ENCODE measurements around the gene EP400. TPM values are rescaled to one million over a fixed set of nuclear protein-coding genes. Genes with fewer than 3 reads are reported as not detected.

The EP400 gene
- total RNA-seq, 2 donors from 2014 or later, result 10.5 to 15.5 TPM

DNA sequence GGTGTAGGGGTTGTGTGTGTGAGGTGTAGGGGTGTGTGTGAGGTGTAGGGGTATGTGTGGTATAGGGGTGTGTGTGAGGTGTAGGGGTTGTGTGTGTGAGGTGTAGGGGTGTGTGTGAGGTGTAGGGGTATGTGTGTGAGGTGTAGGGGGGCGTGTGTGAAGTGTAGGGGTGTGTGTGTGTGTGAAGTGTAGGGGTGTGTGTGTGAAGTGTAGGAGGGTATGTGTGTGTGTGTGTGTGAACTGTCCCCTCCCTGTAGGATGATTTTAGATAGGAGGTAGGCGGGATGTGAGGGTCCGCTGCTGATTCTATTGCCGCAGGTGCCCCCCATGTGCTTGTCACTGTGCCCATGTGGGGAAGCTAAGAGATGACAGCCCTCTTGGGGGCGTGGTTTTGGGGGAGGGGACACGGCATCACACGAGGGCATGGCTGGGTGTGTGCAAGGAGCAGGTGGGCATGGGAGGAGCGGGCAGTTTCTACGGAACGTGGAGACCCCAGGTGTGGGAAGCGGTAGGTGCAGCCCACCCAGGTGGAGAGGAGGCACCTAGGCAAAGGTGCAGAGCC is 105.9 kb downstream of the EP400 start:
- H3K27me3 ChIP-seq, result no peaks in the 10 kb centered on the region
- peaks cover 67% of the 10 kb centered on the region for H3K36me3 ChIP-seq
- H3K9me3 ChIP-seq, result no peaks in the 10 kb centered on the region
- H3K4me3 ChIP-seq, result no peak overlapping the region
- no peak overlapping the region for H3K27ac ChIP-seq
- TF ChIP-seq, protein P1, sequence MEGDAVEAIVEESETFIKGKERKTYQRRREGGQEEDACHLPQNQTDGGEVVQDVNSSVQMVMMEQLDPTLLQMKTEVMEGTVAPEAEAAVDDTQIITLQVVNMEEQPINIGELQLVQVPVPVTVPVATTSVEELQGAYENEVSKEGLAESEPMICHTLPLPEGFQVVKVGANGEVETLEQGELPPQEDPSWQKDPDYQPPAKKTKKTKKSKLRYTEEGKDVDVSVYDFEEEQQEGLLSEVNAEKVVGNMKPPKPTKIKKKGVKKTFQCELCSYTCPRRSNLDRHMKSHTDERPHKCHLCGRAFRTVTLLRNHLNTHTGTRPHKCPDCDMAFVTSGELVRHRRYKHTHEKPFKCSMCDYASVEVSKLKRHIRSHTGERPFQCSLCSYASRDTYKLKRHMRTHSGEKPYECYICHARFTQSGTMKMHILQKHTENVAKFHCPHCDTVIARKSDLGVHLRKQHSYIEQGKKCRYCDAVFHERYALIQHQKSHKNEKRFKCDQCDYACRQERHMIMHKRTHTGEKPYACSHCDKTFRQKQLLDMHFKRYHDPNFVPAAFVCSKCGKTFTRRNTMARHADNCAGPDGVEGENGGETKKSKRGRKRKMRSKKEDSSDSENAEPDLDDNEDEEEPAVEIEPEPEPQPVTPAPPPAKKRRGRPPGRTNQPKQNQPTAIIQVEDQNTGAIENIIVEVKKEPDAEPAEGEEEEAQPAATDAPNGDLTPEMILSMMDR (IDR thresholded peaks at IDR 0.05), result no peak
- no peaks in the 10 kb centered on the region for H3K4me1 ChIP-seq
- no peak for DNase-seq (ENCODE audit: low spot score)

DNA sequence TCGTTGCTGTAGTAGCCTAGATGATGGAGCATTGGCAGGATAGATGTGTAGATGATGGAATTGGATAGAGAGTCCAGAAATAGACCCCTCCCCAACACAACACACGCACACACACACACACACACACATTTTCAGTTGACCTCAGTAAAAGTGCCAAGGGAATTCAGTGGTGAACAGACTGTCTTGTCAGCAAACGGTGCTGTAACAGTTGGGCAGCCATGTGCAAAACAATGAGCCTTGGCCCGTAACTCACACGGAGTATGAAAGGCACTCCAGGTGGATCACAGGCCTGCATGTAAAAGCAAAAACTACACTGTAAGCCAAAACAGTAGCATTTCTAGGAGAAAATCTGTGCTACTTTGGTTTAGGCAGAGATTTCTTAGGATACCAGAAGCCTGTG is 106.6 kb downstream of the EP400 start:
- H3K9me3 ChIP-seq, result no peaks in the 10 kb centered on the region
- DNase-seq (ENCODE audit: low spot score), result no peak
- peaks cover 60% of the 10 kb centered on the region for H3K36me3 ChIP-seq
- H3K27ac ChIP-seq, result no peak overlapping the region
- no peaks in the 10 kb centered on the region for H3K4me1 ChIP-seq
- TF ChIP-seq, protein P1 (IDR thresholded peaks at IDR 0.05), result no peak
- H3K4me3 ChIP-seq, result no peak overlapping the region
- H3K27me3 ChIP-seq, result no peaks in the 10 kb centered on the region

GRCh38 chr12:132056951-132057350 is 107.2 kb downstream of the EP400 start:
- TF ChIP-seq, protein P1 (IDR thresholded peaks at IDR 0.05), result no peak
- H3K9me3 ChIP-seq, result no peaks in the 10 kb centered on the region
- no peaks in the 10 kb centered on the region for H3K27me3 ChIP-seq
- no peak for DNase-seq (ENCODE audit: low spot score)
- H3K36me3 ChIP-seq, result peaks cover 55% of the 10 kb centered on the region
- no peak overlapping the region for H3K4me3 ChIP-seq
- H3K27ac ChIP-seq, result no peak overlapping the region
- no peaks in the 10 kb centered on the region for H3K4me1 ChIP-seq

GRCh38 chr12:132057691-132058090 is 107.9 kb downstream of the EP400 start:
- H3K4me3 ChIP-seq, result no peak overlapping the region
- no peak overlapping the region for H3K27ac ChIP-seq
- H3K27me3 ChIP-seq, result no peaks in the 10 kb centered on the region
- DNase-seq (ENCODE audit: low spot score), result no peak
- no peaks in the 10 kb centered on the region for H3K4me1 ChIP-seq
- TF ChIP-seq, protein P1 (IDR thresholded peaks at IDR 0.05), result no peak
- peaks cover 57% of the 10 kb centered on the region for H3K36me3 ChIP-seq
- no peaks in the 10 kb centered on the region for H3K9me3 ChIP-seq

GRCh38 chr12:132061197-132061596 is 111.5 kb downstream of the EP400 start:
- no peaks in the 10 kb centered on the region for H3K27me3 ChIP-seq
- peaks cover 55% of the 10 kb centered on the region for H3K36me3 ChIP-seq
- H3K27ac ChIP-seq, result no peak overlapping the region
- no peaks in the 10 kb centered on the region for H3K9me3 ChIP-seq
- TF ChIP-seq, protein P1 (IDR thresholded peaks at IDR 0.05), result no peak
- no peak overlapping the region for H3K4me3 ChIP-seq
- no peaks in the 10 kb centered on the region for H3K4me1 ChIP-seq
- no peak for DNase-seq (ENCODE audit: low spot score)
